K562 (cell line): ENCODE results near the gene FKBP7. TPM values are rescaled to one million over a fixed set of nuclear protein-coding genes. Genes with fewer than 3 reads are reported as not detected.

Experiments
- ELF1 ChIP-seq: fragments of 200-800 bp; sonication (Bioruptor generic); IDR thresholded peaks from 2 replicates; pipeline ENCODE4 v1.6.1; 2016; ENCODE audit warnings: missing genetic modification characterization, missing compliant biosample characterization
- ESRRA ChIP-seq: fragments of 450-650 bp; IDR thresholded peaks from 2 replicates; pipeline ENCODE4 v1.6.1; 2014; ENCODE audit warnings: low read depth, mild to moderate bottlenecking, moderate library complexity, borderline replicate concordance
- GATAD2A ChIP-seq: fragments of 450-650 bp; IDR thresholded peaks from 2 replicates; pipeline ENCODE4 v1.6.1; 2017
- LARP7 ChIP-seq: fragments of 450-650 bp; IDR thresholded peaks from 2 replicates; pipeline ENCODE4 v1.6.1; 2016
- MIER1 ChIP-seq: fragments of 450-650 bp; IDR thresholded peaks from 2 replicates; pipeline ENCODE4 v1.6.1; 2016; ENCODE audit warnings: antibody characterized with exemption, mild to moderate bottlenecking, low read depth
- MTA2 ChIP-seq: fragments of 450-650 bp; IDR thresholded peaks from 2 replicates; pipeline ENCODE4 v1.6.1; 2016; ENCODE audit warnings: low read depth
- MYC ChIP-seq, 2 experiments: fragments of 250-450 bp in 1 of 2; sonication (Bioruptor Pico) in 1 of 2; IDR thresholded peaks; 2 replicates each; pipeline versions ENCODE4 v1.5.1 to v1.6.1; 2012 to 2021; ENCODE audit warnings: low read depth in 2 of 2, borderline replicate concordance in 1 of 2, improper control_type of control experiment in 1 of 2, low read length in 1 of 2, mild to moderate bottlenecking in 1 of 2, moderate library complexity in 1 of 2
- SAFB ChIP-seq: fragments of 200-400 bp; formaldehyde crosslinking; IDR thresholded peaks from 2 replicates; pipeline ENCODE4 v1.6.1; 2017; ENCODE audit warnings: low read depth, low read length, borderline replicate concordance
- TCF7L2 ChIP-seq: fragments of 150-350 bp; IDR thresholded peaks from 2 replicates; pipeline ENCODE4 v1.6.1; 2016; ENCODE audit warnings: low read depth, mild to moderate bottlenecking, low read length, moderate library complexity
- TEAD1 ChIP-seq, 2 experiments: fragments of 450-650 bp in 1 of 2; sonication (generic) in 1 of 2; formaldehyde crosslinking; IDR thresholded peaks; 2 replicates each; pipeline versions ENCODE4 v1.4.0 to v1.8.0; 2020 to 2022; ENCODE audit warnings: mild to moderate bottlenecking in 2 of 2, missing genetic modification reagents in 1 of 2
- ZNF253 ChIP-seq: fragments of 250-450 bp; sonication (Bioruptor Pico); conservative IDR thresholded peaks from 2 replicates; pipeline ENCODE4 v1.6.1; 2021; ENCODE audit warnings: mild to moderate bottlenecking
- ZNF384 ChIP-seq: IDR thresholded peaks from 2 replicates; pipeline ENCODE4 v1.6.1; 2012; ENCODE audit warnings: low read depth, low read length, improper control_type of control experiment
- ZNF444 ChIP-seq: fragments of 250-450 bp; sonication (Bioruptor Pico); IDR thresholded peaks from 2 replicates; pipeline ENCODE4 v1.4.0; 2020; ENCODE audit warnings: mild to moderate bottlenecking, moderate library complexity
- ZNF445 ChIP-seq: fragments of 250-450 bp; sonication (Bioruptor Pico); IDR thresholded peaks from 2 replicates; pipeline ENCODE4 v1.4.0; 2020; ENCODE audit warnings: low read depth, mild to moderate bottlenecking, moderate library complexity
- polyA plus RNA-seq, 8 experiments: library from polyadenylated mRNA; depleted of rRNA in 4 of 8; stranded (reverse) in 5 of 8; unstranded in 3 of 8; fragments of >200 nt; fragmentation: Nextera tagmentation in 2 of 8; fragmentation: Illumina TruSeq in 1 of 8; extraction: Ambion mirVana in 2 of 8; extraction: Trizol in 1 of 8; gene quantifications; 2 replicates each; pipeline versions ENCODE4 v1.2.1 to v1.2.3, GENCODE V29; 2011 to 2014; ENCODE audit warnings: inconsistent platforms in 1 of 8, missing spikeins in 1 of 8
- total RNA-seq, 7 experiments: library from RNA; depleted of rRNA in 6 of 7; stranded (reverse); fragments of >200 nt in 6 of 7; fragmentation: Illumina TruSeq in 2 of 7; extraction: Trizol in 2 of 7; gene quantifications; 2 replicates each; pipeline versions ENCODE4 v1.2.1 to v1.2.3, GENCODE V29; 2011 to 2021; ENCODE audit warnings: low replicate concordance in 1 of 7
- TF ChIP-seq, protein P1 (sequence below): fragments of 250-450 bp; sonication (Bioruptor Pico); IDR thresholded peaks from 2 replicates; pipeline ENCODE4 v1.9.0; 2021; ENCODE audit warnings: mild to moderate bottlenecking
- TF ChIP-seq, protein P2 (sequence below): fragments of 200-800 bp; sonication (Bioruptor generic); IDR thresholded peaks from 2 replicates; pipeline ENCODE4 v1.6.1; 2017; ENCODE audit warnings: missing genetic modification characterization, missing compliant biosample characterization
- TF ChIP-seq, protein P3 (sequence below): fragments of 250-450 bp; sonication (Bioruptor Pico); IDR thresholded peaks from 2 replicates; pipeline ENCODE4 v1.5.0; 2020; ENCODE audit warnings: mild to moderate bottlenecking, borderline replicate concordance
- TF ChIP-seq, protein P4 (sequence below): fragments of 450-650 bp; formaldehyde crosslinking; IDR thresholded peaks from 2 replicates; pipeline ENCODE4 v1.4.0; 2020; ENCODE audit warnings: mild to moderate bottlenecking, moderate library complexity

The FKBP7 gene
- total and polyA plus RNA-seq, 9 of the 15 experiments (the other 6 are each of a cell fraction or from before 2014, with no cell fraction given) = 6.1 to 23.2 (median 19.0) TPM

DNA sequence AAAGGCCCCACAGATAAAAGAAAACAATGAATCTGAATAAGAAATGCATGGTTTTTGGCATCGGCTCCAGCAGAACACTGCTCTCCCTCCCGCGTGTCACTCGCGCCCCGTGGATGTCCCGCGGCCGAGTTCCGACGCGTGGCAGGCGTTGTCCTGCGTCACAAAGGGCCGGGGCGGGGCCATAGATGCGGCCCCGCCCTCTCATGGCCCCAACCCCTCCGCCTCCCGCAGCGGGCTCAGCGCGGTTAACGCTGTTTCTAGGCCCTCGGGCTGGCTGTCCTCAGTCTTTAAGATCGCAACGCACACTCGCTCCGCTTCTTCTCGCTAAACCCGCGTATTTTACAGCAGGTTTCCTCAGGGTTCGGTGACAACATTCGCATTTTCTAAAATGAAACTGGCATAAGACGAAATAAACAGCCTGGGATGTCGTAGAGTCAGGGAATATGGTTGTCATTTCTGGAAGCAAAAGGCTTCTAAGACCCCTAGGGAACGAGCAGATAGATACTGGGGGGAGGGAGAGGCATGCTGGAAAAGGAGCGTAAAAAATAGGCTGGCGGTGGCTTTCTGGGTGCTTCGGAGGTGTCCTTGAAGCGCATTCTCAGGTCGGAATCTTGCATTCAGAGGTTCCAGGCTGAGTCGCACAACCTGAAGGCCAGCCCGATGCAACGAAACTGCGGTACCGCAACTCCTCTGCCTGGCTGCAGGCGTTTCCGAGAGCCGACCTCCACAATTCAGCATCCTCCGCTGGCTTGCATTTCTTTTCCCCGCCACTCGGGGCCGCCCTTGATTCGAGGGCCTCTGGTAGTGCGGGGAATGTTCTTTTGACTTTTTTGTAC lies at the start of gene FKBP7 (continued):
- TF ChIP-seq, protein P1, sequence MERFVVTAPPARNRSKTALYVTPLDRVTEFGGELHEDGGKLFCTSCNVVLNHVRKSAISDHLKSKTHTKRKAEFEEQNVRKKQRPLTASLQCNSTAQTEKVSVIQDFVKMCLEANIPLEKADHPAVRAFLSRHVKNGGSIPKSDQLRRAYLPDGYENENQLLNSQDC = no peak
- TF ChIP-seq MTA2 (0 out of 2 replicates have a peak, but pooled peaks have one; percentile 4), TCF7L2 (no peak), ELF1 (tag) (peak; percentile 51; the same call in 1 of the 2 replicates), ZNF253 (no peak), SAFB (peak; percentile 95), GATAD2A (peak; percentile 22), ZNF445 (CRISPR knock-in tag) (no peak), MYC (IDR thresholded peaks at IDR 0.05; ENCODE audit: low read depth, low read length) (peak; percentile 95), MYC (CRISPR knock-in tag; IDR thresholded peaks at IDR 0.05; ENCODE audit: borderline replicate concordance, low read depth) (no peak), ZNF444 (CRISPR knock-in tag) (0 out of 2 replicates have a peak, but pooled peaks have one; percentile 39), ESRRA (peak; percentile 18; the same call in 1 of the 2 replicates), LARP7 (no peak), ZNF384 (0 out of 2 replicates have a peak, but pooled peaks have one; percentile 40), TEAD1 (CRISPR knock-in tag; IDR thresholded peaks at IDR 0.05) (peak in 1 of 2 experiments; percentile 70; a peak in 2 of 4 replicates), MIER1 (no peak)
- TF ChIP-seq, protein P2, sequence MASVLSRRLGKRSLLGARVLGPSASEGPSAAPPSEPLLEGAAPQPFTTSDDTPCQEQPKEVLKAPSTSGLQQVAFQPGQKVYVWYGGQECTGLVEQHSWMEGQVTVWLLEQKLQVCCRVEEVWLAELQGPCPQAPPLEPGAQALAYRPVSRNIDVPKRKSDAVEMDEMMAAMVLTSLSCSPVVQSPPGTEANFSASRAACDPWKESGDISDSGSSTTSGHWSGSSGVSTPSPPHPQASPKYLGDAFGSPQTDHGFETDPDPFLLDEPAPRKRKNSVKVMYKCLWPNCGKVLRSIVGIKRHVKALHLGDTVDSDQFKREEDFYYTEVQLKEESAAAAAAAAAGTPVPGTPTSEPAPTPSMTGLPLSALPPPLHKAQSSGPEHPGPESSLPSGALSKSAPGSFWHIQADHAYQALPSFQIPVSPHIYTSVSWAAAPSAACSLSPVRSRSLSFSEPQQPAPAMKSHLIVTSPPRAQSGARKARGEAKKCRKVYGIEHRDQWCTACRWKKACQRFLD (CRISPR knock-in tag) = no peak
- TF ChIP-seq, protein P3, sequence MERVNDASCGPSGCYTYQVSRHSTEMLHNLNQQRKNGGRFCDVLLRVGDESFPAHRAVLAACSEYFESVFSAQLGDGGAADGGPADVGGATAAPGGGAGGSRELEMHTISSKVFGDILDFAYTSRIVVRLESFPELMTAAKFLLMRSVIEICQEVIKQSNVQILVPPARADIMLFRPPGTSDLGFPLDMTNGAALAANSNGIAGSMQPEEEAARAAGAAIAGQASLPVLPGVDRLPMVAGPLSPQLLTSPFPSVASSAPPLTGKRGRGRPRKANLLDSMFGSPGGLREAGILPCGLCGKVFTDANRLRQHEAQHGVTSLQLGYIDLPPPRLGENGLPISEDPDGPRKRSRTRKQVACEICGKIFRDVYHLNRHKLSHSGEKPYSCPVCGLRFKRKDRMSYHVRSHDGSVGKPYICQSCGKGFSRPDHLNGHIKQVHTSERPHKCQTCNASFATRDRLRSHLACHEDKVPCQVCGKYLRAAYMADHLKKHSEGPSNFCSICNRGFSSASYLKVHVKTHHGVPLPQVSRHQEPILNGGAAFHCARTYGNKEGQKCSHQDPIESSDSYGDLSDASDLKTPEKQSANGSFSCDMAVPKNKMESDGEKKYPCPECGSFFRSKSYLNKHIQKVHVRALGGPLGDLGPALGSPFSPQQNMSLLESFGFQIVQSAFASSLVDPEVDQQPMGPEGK (CRISPR knock-in tag) = no peak
- TF ChIP-seq, protein P4, sequence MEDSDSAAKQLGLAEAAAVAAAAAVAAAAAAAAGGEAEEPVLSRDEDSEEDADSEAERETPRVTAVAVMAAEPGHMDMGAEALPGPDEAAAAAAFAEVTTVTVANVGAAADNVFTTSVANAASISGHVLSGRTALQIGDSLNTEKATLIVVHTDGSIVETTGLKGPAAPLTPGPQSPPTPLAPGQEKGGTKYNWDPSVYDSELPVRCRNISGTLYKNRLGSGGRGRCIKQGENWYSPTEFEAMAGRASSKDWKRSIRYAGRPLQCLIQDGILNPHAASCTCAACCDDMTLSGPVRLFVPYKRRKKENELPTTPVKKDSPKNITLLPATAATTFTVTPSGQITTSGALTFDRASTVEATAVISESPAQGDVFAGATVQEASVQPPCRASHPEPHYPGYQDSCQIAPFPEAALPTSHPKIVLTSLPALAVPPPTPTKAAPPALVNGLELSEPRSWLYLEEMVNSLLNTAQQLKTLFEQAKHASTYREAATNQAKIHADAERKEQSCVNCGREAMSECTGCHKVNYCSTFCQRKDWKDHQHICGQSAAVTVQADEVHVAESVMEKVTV (CRISPR knock-in tag) = peak; percentile 36; the same call in 1 of the 2 replicates
